Esophagus muscularis mucosa (tissue), 4 donors: Measurements from ENCODE around the gene NNAT. TPM values are rescaled to one million over a fixed set of nuclear protein-coding genes. Genes with fewer than 3 reads are reported as not detected.

ENCODE experiments used
- DNase-seq: peaks from one replicate; pipeline ENCODE4 v3.0.0-alpha.2; 2017; ENCODE audit errors: extremely low spot score
- H3K27ac ChIP-seq, 4 donors: fragments of 200-600 bp; sonication (generic); replicated peaks in 1 of 4; 1 replicate in 3 of 4; 2 replicates in 1 of 4; pipeline ENCODE4 v1.5.1; 2016 to 2019; ENCODE audit warnings: mild to moderate bottlenecking in 1 of 4
- H3K27me3 ChIP-seq, 4 donors: fragments of 200-600 bp; sonication (generic); one replicate each; pipeline versions ENCODE4 v1.5.1 to v1.6.0; 2016 to 2019
- H3K36me3 ChIP-seq, 4 donors: fragments of 200-600 bp; sonication (generic); one replicate each; pipeline ENCODE4 v1.5.1; 2016 to 2019
- H3K4me1 ChIP-seq, 4 donors: fragments of 200-600 bp; sonication (generic); one replicate each; pipeline ENCODE4 v1.5.1; 2016 to 2019
- H3K4me3 ChIP-seq, 4 donors: fragments of 200-600 bp; sonication (generic); 1 replicate in 2 of 4; 2 replicates in 2 of 4; pipeline ENCODE4 v1.5.1; 2016 to 2019; ENCODE audit warnings: mild to moderate bottlenecking in 4 of 4, moderate library complexity in 1 of 4
- H3K9me3 ChIP-seq, 4 donors: fragments of 200-600 bp; sonication (generic); 1 replicate in 3 of 4; 2 replicates in 1 of 4; pipeline ENCODE4 v1.5.1; 2016 to 2019
- CTCF ChIP-seq, 3 experiments: fragments of 200-600 bp in 2 of 3; fragments of 450-650 bp in 1 of 3; sonication (generic) in 2 of 3; IDR thresholded peaks; one replicate each; pipeline ENCODE4 v1.5.1; 2017 to 2019; ENCODE audit warnings: antibody characterized with exemption in 3 of 3, mild to moderate bottlenecking in 2 of 3, moderate library complexity in 1 of 3
- EP300 ChIP-seq: sonication (generic); formaldehyde crosslinking; IDR thresholded peaks from one replicate; pipeline ENCODE4 v1.6.1; 2017; ENCODE audit warnings: antibody characterized with exemption
- POLR2A ChIP-seq: fragments of 450-650 bp; IDR thresholded peaks from one replicate; pipeline ENCODE4 v1.6.1; 2017; ENCODE audit warnings: antibody characterized with exemption, moderate library complexity, mild to moderate bottlenecking, low read depth
- POLR2AphosphoS5 ChIP-seq, 2 donors: sonication (generic); formaldehyde crosslinking; IDR thresholded peaks; one replicate each; pipeline ENCODE4 v1.6.1; 2017; ENCODE audit warnings: antibody characterized with exemption in 2 of 2
- WGBS: methylation state at CpG from one replicate; pipeline ENCODE4 v1.1.5; 2018; 5-methylcytosine and 5-hydroxymethylcytosine counted together
- intact Hi-C: fragments of 100-400 bp; cut with DNase I; formaldehyde crosslinking; loops from one replicate; pipeline ENCODE4 v1.15.1; 2023
- total RNA-seq, 4 donors: library from RNA; depleted of rRNA; stranded (reverse); fragments of >200 nt; gene quantifications; one replicate each; pipeline versions ENCODE4 v1.1.0 to v1.2.1, GENCODE V29; 2016

The NNAT gene
- total RNA-seq, 4 donors from 2014 or later, result 2.6 to 14.1 (median 9.1) TPM

- WGBS, result 0% methylated on average over 15 of the region's 28 CpGs
- TF ChIP-seq POLR2A (no peak), CTCF (IDR thresholded peaks at IDR 0.05) (no peak), POLR2AphosphoS5 (IDR thresholded peaks at IDR 0.05) (peak in 1 of 2 donors; percentile 43)
- Histone ChIP-seq H3K27me3 (no peaks in the 10 kb centered on the region), H3K36me3 (peaks cover 0 to 5% (median 0%) of the 10 kb centered on the region in 4 donors), H3K4me3 (peak overlapping the region; percentile 85 to 100 (median 94)), H3K9me3 (no peaks in the 10 kb centered on the region), H3K4me1 (peaks cover 46 to 62% (median 52%) of the 10 kb centered on the region in 4 donors), H3K27ac (peak overlapping the region; percentile 93 to 97 (median 94))
- intact Hi-C loops, result loop anchor here (2.0 kb wide), 1 partner anchor 142 kb away; no protein-coding TSS in a partner anchor
- no peak for DNase-seq
Measured at GRCh38 chr20:37526839-37527637, 6.0 kb downstream of the NNAT start.

GRCh38 chr20:37527638-37528445, 6.8 kb downstream of the NNAT start, which contains the start of gene BLCAP:
Gene BLCAP, minus strand, starts transcription at chr20:37527876. Its CDS starts 8,702 bp downstream, at chr20:37519174.
- no peaks in the 10 kb centered on the region for H3K9me3 ChIP-seq
- TF ChIP-seq POLR2A (peak; percentile 92), POLR2AphosphoS5 (IDR thresholded peaks at IDR 0.05) (peak; percentile 91 to 98), CTCF (IDR thresholded peaks at IDR 0.05) (no peak)
- H3K36me3 ChIP-seq, result peaks cover 0 to under 1% (median 0%) of the 10 kb centered on the region in 4 donors
- peak; percentile 97 for DNase-seq
- intact Hi-C loops, result loop anchor here (2.0 kb wide), 1 partner anchor 143 kb away; no protein-coding TSS in a partner anchor
- peak within 1 kb of the TSS; percentile 85 to 100 (median 94) for H3K4me3 ChIP-seq
- 0% methylated on average over 19 of the region's 62 CpGs for WGBS
- peak within 1 kb of the TSS; percentile 93 to 97 (median 94) for H3K27ac ChIP-seq
- peaks cover 41 to 54% (median 44%) of the 10 kb centered on the region in 4 donors for H3K4me1 ChIP-seq
- H3K27me3 ChIP-seq, result no peaks in the 10 kb centered on the region

GRCh38 chr20:37528446-37529213, 7.6 kb downstream of the NNAT start:
- intact Hi-C loops, result no loop called here
- Histone ChIP-seq H3K27ac (peak overlapping the region; percentile 93 to 97 (median 94)), H3K36me3 (no peaks in the 10 kb centered on the region), H3K9me3 (no peaks in the 10 kb centered on the region), H3K4me3 (peak overlapping the region; percentile 85 to 100 (median 94)), H3K27me3 (no peaks in the 10 kb centered on the region), H3K4me1 (peaks cover 35 to 46% (median 36%) of the 10 kb centered on the region in 4 donors)
- no peak for DNase-seq
- 48% methylated on average over 10 of the region's 10 CpGs for WGBS
- no peak for TF ChIP-seq CTCF (IDR thresholded peaks at IDR 0.05)
- TF ChIP-seq EP300, result no peak
- TF ChIP-seq POLR2A, result no peak
- no peak for TF ChIP-seq POLR2AphosphoS5 (IDR thresholded peaks at IDR 0.05)

- no peaks in the 10 kb centered on the region for H3K27me3 ChIP-seq
- 72% methylated on average over 8 of the region's 8 CpGs for WGBS
- intact Hi-C loops, result no loop called here
- no peak overlapping the region for H3K4me3 ChIP-seq
- TF ChIP-seq EP300 (no peak), POLR2A (no peak), CTCF (IDR thresholded peaks at IDR 0.05) (no peak), POLR2AphosphoS5 (IDR thresholded peaks at IDR 0.05) (no peak)
- no peak for DNase-seq
- H3K27ac ChIP-seq, result no peak overlapping the region
- H3K4me1 ChIP-seq, result peaks cover 29 to 45% (median 34%) of the 10 kb centered on the region in 4 donors
- no peaks in the 10 kb centered on the region for H3K9me3 ChIP-seq
- H3K36me3 ChIP-seq, result no peaks in the 10 kb centered on the region
Measured at GRCh38 chr20:37529214-37529967, 8.3 kb downstream of the NNAT start.
